MM.1S (cell line): ENCODE data around the gene HTR2B.

Experiments
- DNase-seq: peaks from one replicate; pipeline ENCODE4 v3.0.0-alpha.2; 2015
- H2AFZ ChIP-seq: fragments of 300-600 bp; sonication (generic); 2 replicates; pipeline ENCODE4 v1.6.0; 2016; ENCODE audit warnings: antibody characterized with exemption, low read length
- H3F3A ChIP-seq: fragments of 300-600 bp; sonication (generic); 2 replicates; pipeline ENCODE4 v1.6.1; 2016; ENCODE audit warnings: mild to moderate bottlenecking, antibody characterized with exemption, low read length, moderate library complexity, mixed read lengths; ENCODE audit not compliant: insufficient read depth
- H3K27ac ChIP-seq: fragments of 300-600 bp; sonication (generic); 2 replicates; pipeline ENCODE4 v1.5.1; 2016; ENCODE audit warnings: mild to moderate bottlenecking, low read length
- H3K27me3 ChIP-seq: fragments of 300-600 bp; sonication (generic); replicated peaks from 2 replicates; pipeline ENCODE4 v1.6.0; 2016; ENCODE audit warnings: low read length; ENCODE audit not compliant: insufficient read depth
- H3K36me3 ChIP-seq: fragments of 300-600 bp; sonication (generic); replicated peaks from 2 replicates; pipeline ENCODE4 v1.6.1; 2016; ENCODE audit warnings: mild to moderate bottlenecking, low read length, mixed read lengths; ENCODE audit not compliant: insufficient read depth
- H3K4me1 ChIP-seq: fragments of 300-600 bp; sonication (generic); 2 replicates; pipeline ENCODE4 v1.6.1; 2016; ENCODE audit warnings: low read length, mixed read lengths
- H3K4me2 ChIP-seq: fragments of 300-600 bp; sonication (generic); 2 replicates; pipeline ENCODE4 v1.6.0; 2016; ENCODE audit warnings: low read depth, low read length
- H3K4me3 ChIP-seq: fragments of 300-600 bp; sonication (generic); 2 replicates; pipeline ENCODE4 v1.5.1; 2016; ENCODE audit warnings: low read length, mixed read lengths
- H3K79me2 ChIP-seq: fragments of 300-600 bp; sonication (generic); 2 replicates; pipeline ENCODE4 v1.6.1; 2016; ENCODE audit warnings: mixed run types, low read length, mixed read lengths
- H3K9ac ChIP-seq: fragments of 300-600 bp; sonication (generic); 2 replicates; pipeline ENCODE4 v1.6.1; 2016; ENCODE audit warnings: low read length, mixed read lengths
- H3K9me2 ChIP-seq: fragments of 300-600 bp; sonication (generic); replicated peaks from 2 replicates; pipeline ENCODE4 v1.6.1; 2016; ENCODE audit warnings: mild to moderate bottlenecking, low read length, mixed read lengths; ENCODE audit not compliant: insufficient read depth
- H3K9me3 ChIP-seq: fragments of 300-600 bp; sonication (generic); replicated peaks from 2 replicates; pipeline ENCODE4 v1.6.1; 2016; ENCODE audit warnings: mild to moderate bottlenecking, low read length, mixed read lengths; ENCODE audit not compliant: insufficient read depth
- H4K20me1 ChIP-seq: fragments of 300-600 bp; sonication (generic); 2 replicates; pipeline ENCODE4 v1.6.1; 2016; ENCODE audit warnings: mild to moderate bottlenecking, low read length, moderate library complexity, mixed read lengths; ENCODE audit not compliant: insufficient read depth
- EZH2 ChIP-seq: fragments of 300-600 bp; sonication (generic); optimal IDR thresholded peaks from 2 replicates; pipeline ENCODE3; 2017; ENCODE audit warnings: low read depth, mild to moderate bottlenecking, antibody characterized with exemption, low read length, mixed read lengths
- EZH2phosphoT487 ChIP-seq: fragments of 300-600 bp; sonication (generic); IDR thresholded peaks from 2 replicates; pipeline ENCODE4 v1.6.1; 2018; ENCODE audit warnings: antibody characterized with exemption, low read length
- TF ChIP-seq, protein P1 (sequence below): fragments of 300-600 bp; sonication (generic); IDR thresholded peaks from 2 replicates; pipeline ENCODE4 v1.5.1; 2016; ENCODE audit warnings: antibody characterized with exemption, low read length, mixed read lengths

HTR2B gene

DNA sequence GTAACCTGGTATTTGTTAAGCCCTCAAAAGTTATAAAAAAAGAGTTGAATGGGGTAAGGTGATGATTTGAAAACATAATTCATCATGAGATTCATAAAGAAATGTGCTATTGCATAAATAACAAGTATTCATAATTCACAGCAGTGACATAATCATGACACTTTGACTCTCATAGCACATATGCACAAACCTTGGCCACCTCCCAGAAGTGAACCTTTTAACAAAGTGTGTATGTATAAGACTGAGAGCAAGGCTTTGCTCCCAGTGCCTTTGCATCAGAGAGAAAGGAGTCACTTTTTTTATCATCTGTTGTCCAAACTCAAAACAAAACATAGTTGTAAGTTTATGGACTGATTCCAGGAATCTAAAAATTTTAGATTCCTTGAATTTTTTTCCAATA is 15.0 kb upstream of the HTR2B start:
- H3K79me2 ChIP-seq: peaks cover 21% of the 10 kb centered on the region
- H3K4me3 ChIP-seq: no peak overlapping the region
- H3K4me2 ChIP-seq: no peak overlapping the region
- no peaks in the 10 kb centered on the region for H3K9me2 ChIP-seq
- H3K9me3 ChIP-seq: no peaks in the 10 kb centered on the region
- DNase-seq: no peak
- peaks cover 3% of the 10 kb centered on the region; the same call in 1 of the 2 replicates for H3K36me3 ChIP-seq
- no peak for TF ChIP-seq EZH2
- TF ChIP-seq, protein P1, sequence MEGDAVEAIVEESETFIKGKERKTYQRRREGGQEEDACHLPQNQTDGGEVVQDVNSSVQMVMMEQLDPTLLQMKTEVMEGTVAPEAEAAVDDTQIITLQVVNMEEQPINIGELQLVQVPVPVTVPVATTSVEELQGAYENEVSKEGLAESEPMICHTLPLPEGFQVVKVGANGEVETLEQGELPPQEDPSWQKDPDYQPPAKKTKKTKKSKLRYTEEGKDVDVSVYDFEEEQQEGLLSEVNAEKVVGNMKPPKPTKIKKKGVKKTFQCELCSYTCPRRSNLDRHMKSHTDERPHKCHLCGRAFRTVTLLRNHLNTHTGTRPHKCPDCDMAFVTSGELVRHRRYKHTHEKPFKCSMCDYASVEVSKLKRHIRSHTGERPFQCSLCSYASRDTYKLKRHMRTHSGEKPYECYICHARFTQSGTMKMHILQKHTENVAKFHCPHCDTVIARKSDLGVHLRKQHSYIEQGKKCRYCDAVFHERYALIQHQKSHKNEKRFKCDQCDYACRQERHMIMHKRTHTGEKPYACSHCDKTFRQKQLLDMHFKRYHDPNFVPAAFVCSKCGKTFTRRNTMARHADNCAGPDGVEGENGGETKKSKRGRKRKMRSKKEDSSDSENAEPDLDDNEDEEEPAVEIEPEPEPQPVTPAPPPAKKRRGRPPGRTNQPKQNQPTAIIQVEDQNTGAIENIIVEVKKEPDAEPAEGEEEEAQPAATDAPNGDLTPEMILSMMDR: no peak
- TF ChIP-seq EZH2phosphoT487: no peak
- no peaks in the 10 kb centered on the region for H3F3A ChIP-seq
- no peak overlapping the region for H3K9ac ChIP-seq
- H3K4me1 ChIP-seq: no peaks in the 10 kb centered on the region
- H3K27me3 ChIP-seq: no peaks in the 10 kb centered on the region
- H3K27ac ChIP-seq: no peak overlapping the region
- H4K20me1 ChIP-seq: no peaks in the 10 kb centered on the region
- H2AFZ ChIP-seq: no peak overlapping the region

DNA sequence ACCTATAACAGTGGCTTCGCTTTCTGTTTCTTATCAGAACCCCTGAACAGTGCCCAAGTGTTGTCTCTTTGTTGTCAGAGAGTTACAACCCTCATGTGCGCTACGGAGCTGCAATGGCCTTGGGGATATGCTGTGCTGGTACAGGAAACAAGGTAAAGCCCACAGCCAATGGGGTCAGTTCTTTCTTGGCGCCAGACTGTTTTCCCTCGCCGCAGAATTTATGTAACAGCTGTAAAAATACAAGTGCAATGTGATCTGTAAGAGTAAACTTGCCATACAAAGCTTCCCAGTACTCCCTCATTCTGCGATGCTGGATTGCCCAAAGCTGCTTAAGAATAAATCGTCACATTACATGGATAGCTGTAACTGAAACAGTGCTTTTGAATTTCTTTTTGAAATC is 13.9 kb upstream of the HTR2B start:
- no peak for DNase-seq

DNA sequence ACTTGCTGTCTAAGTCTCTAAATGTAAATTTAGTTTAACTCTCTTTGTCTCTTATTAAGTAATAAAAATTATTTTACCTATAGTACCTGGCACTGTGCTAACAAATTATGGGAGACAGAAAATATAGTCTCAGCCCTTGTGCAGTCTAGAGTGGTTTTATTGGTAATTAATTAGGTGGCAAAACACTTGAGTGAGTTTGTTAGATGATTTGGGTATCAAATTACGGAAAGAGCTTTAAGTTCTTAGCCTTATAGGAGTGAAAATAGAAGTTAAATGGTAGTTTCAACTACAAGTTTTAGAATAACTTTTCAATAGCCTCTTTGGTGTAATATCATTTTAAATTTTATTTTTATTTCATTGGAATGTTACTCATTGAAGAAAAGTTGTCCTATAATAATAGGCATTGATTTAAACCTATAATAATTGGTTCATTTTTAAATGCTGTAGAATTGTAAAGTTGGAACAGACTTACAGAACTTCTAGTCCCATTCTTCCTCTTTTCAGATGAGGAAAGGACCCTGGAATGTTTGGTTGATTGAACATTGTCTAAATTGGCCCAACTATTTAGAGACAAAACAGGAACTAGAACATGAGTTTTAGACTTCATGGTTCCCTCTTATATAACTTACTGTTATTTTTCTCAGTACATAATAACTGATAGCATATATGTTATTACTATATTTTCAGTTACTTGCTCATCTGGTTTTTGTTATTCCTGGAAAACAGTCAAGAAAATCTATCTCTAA is 10.2 kb upstream of the HTR2B start:
- Histone ChIP-seq H3K9me3 (no peaks in the 10 kb centered on the region), H3K4me1 (no peaks in the 10 kb centered on the region), H3K27ac (no peak overlapping the region), H4K20me1 (no peaks in the 10 kb centered on the region; the same call in 1 of the 2 replicates), H3K4me2 (no peak overlapping the region), H3K9ac (no peak overlapping the region), H3K79me2 (peaks cover 51% of the 10 kb centered on the region), H2AFZ (no peak overlapping the region), H3K36me3 (peaks cover 3% of the 10 kb centered on the region; the same call in 1 of the 2 replicates), H3F3A (no peaks in the 10 kb centered on the region), H3K4me3 (no peak overlapping the region), H3K9me2 (no peaks in the 10 kb centered on the region), H3K27me3 (no peaks in the 10 kb centered on the region)
- TF ChIP-seq EZH2phosphoT487 (no peak), EZH2 (no peak)
- TF ChIP-seq, protein P1: no peak
- DNase-seq: no peak

More for the DNA sequence above, 13.9 kb upstream of the HTR2B start:
- Histone ChIP-seq H3K4me1 (no peaks in the 10 kb centered on the region), H4K20me1 (no peaks in the 10 kb centered on the region; the same call in 1 of the 2 replicates), H3K79me2 (peaks cover 30% of the 10 kb centered on the region), H3K9me2 (no peaks in the 10 kb centered on the region), H3K27me3 (no peaks in the 10 kb centered on the region), H3K4me3 (no peak overlapping the region), H3K4me2 (no peak overlapping the region), H3K9me3 (no peaks in the 10 kb centered on the region), H2AFZ (no peak overlapping the region), H3F3A (no peaks in the 10 kb centered on the region), H3K27ac (no peak overlapping the region), H3K9ac (no peak overlapping the region), H3K36me3 (peaks cover 3% of the 10 kb centered on the region; the same call in 1 of the 2 replicates)
- TF ChIP-seq EZH2 (no peak), EZH2phosphoT487 (no peak)
- TF ChIP-seq, protein P1: no peak
